A549 treated with CORT108297 at 1 μM for 4 hours (cell line): ENCODE data around the gene AGBL2. TPM values are rescaled to one million over a fixed set of nuclear protein-coding genes. Genes with fewer than 3 reads are reported as not detected.

ENCODE experiments used
- total RNA-seq: library from RNA; stranded (reverse); fragments of 200-300 nt; extraction: Qiagen RNA extraction; gene quantifications from 5 replicates; pipeline ENCODE4 v1.2.3, GENCODE V29; 2022

The AGBL2 gene, protein sequence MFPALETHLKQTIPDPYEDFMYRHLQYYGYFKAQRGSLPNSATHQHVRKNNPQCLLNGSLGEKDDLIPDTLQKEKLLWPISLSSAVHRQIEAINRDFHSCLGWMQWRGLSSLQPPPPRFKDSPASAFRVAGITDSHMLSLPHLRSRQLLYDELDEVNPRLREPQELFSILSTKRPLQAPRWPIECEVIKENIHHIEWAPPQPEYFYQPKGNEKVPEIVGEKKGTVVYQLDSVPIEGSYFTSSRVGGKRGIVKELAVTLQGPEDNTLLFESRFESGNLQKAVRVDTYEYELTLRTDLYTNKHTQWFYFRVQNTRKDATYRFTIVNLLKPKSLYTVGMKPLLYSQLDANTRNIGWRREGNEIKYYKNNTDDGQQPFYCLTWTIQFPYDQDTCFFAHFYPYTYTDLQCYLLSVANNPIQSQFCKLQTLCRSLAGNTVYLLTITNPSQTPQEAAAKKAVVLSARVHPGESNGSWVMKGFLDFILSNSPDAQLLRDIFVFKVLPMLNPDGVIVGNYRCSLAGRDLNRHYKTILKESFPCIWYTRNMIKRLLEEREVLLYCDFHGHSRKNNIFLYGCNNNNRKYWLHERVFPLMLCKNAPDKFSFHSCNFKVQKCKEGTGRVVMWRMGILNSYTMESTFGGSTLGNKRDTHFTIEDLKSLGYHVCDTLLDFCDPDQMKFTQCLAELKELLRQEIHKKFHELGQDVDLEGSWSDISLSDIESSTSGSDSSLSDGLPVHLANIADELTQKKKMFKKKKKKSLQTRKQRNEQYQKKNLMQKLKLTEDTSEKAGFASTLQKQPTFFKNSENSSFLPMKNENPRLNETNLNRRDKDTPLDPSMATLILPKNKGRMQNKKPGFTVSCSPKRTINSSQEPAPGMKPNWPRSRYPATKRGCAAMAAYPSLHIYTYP
- total RNA-seq = 0.90 to 1.7 TPM (median 1.2 TPM) in 5 replicates

DNA sequence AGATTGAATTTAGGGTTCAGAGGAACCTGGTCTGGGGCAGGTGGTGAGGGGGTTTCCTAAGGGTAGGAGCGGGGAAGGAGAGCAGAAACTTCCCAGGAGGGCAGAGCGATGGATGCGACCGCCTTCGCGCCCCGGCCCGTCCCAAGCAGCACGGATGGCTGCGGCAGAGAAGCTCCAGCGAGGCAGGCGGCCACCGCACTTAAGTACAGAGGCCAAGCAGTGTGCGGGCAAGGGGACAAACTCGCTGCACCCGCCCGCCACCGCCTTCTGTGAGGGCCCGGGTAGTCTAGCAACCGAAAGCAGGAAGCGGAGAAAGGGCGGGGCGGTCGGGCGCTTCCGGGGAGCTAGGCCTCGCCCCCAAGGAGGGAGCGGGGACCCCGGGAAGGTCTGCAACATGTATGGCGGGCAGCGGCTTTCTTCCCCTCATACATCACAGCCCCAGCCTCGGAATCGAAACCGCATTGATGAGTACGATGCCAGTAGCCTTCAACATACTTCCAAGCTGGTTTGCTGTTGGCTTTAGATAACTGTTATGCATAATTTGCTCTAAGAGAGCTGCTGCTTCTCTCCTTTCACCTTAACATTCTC lies at the start of gene AGBL2:
TSS of gene AGBL2 (minus strand) at position 288 of the 588 bp plus-strand sequence. CDS start 719 bp downstream, outside the sequence.

GRCh38 chr11:47642099-47642855 lies 72.9 kb downstream of the AGBL2 start, which contains the start of gene MTCH2:
Gene MTCH2 (minus strand): TSS chr11:47642559. CDS start chr11:47642465, 94 bp downstream.

Other genes starting within 250 kb of the AGBL2 start
- 45.7 to 51.1 TPM (median 47.9 TPM) in 5 replicates for gene CELF1, start 162.2 kb downstream of the AGBL2 start, total RNA-seq
- gene PTPMT1, start 149.8 kb downstream of the AGBL2 start, total RNA-seq = 58.5 to 79.9 TPM (median 75.4 TPM) in 5 replicates
- gene KBTBD4, start 136.4 kb downstream of the AGBL2 start, total RNA-seq = 17.6 to 22.3 TPM (median 19.5 TPM) in 5 replicates
- gene NDUFS3, start 136.3 kb downstream of the AGBL2 start, total RNA-seq = 104 to 138 TPM (median 135 TPM) in 5 replicates
- gene FAM180B, start 128.7 kb downstream of the AGBL2 start, total RNA-seq = not detected in 5 replicates
- gene C1QTNF4, start 121.0 kb downstream of the AGBL2 start, total RNA-seq = 0.08 to 0.10 TPM (median 0.08 TPM) in 3 of 5 replicates, not detected in the others
- 114 to 158 TPM (median 132 TPM) in 5 replicates for gene MTCH2, start 72.8 kb downstream of the AGBL2 start, total RNA-seq
- 46.6 to 62.1 TPM (median 54.2 TPM) in 5 replicates for gene FNBP4, start 52.0 kb upstream of the AGBL2 start, total RNA-seq
- gene NUP160, start 133.0 kb upstream of the AGBL2 start, total RNA-seq = 24.0 to 32.5 TPM (median 30.2 TPM) in 5 replicates